HG02623 (cell line): ENCODE results near the gene IRX3.

Source experiments
- ATAC-seq: cut with Tn5 transposase; IDR thresholded peaks from one replicate; pipeline ENCODE4 v1.9.1; 2021; ENCODE audit warnings: moderate library complexity; ENCODE audit not compliant: unreplicated experiment

Gene IRX3

GRCh38 chr16:54286366-54287130 lies at the start of gene IRX3:
Gene IRX3 (minus strand): TSS chr16:54286787. CDS start chr16:54286050, 737 bp downstream.
- no peak for ATAC-seq

DNA sequence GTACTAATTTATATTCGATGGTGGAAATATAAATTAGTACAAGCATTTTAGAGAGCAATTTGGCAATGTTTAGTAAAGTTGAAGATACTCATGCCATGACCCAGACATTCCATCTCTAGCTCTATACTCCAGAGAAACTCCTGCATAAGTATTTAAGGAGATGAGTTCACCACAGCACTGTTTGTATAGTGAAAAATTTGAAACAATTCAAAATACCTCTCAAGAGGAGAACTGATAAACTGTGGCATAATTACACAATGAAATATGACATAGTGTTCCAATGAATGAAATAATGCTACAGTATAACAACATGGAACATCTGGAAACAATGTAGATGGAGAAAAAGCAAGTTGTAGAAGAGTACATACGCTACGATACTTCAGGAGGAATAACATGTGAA lies 48.6 kb upstream of the IRX3 start:
- ATAC-seq: no peak

DNA sequence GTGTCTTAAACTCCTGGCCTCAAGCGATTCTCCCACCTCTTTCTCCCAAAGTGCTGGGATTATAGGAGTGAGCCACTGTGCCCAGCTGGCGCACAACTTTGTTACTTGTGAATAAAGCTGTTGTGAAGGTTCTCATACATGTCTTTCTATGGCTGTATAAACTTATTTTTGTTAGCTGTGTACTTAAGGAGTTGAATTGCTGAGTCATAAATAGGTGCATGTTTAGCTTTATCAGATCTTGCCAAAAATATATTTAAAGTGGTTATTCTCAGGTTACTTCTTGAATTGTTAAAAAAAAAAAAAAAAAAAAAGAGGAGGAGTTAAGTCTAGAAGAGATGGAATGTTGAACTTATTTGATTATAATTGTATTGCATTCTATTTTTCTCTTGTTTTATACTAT lies 47.6 kb upstream of the IRX3 start:
- no peak for ATAC-seq

DNA sequence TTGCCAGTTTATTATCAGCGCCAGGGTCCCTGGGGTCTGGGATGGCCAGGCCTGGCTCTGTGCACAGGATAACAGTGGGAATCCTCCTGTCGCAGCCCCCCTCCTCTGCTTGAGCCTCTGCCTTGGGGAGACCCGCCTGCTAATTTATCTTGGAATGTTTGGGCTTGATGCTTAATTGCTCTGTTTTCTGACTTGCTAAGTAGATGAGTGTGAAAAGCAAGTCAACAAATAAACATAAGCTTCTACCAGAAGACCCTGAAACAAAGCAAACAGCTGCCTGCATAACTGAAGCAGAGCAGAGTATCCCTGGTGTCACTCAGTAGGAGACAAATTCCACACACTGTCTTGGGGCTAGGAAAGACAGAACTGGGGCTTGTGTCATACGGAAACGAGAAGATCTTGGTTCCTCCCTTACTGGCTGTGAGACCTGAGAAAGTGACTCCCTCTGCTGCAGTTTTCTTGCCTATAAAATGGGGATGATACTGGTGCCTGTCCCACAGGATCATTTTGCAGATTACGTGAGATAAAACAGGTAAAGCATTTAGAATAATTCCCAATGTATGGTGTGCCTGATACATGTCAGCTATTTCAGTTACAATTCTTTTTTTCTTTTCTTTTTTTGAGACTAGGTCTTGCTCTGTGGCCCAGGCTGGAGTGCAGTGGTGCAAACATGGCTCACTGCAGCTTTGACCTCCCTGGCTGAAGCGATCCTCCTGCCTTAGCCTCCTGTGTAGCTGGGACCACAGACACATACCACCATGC lies 44.8 kb upstream of the IRX3 start:
- no peak for ATAC-seq

- no peak for ATAC-seq
Measured at GRCh38 chr16:54327609-54328008, 41.0 kb upstream of the IRX3 start.

DNA sequence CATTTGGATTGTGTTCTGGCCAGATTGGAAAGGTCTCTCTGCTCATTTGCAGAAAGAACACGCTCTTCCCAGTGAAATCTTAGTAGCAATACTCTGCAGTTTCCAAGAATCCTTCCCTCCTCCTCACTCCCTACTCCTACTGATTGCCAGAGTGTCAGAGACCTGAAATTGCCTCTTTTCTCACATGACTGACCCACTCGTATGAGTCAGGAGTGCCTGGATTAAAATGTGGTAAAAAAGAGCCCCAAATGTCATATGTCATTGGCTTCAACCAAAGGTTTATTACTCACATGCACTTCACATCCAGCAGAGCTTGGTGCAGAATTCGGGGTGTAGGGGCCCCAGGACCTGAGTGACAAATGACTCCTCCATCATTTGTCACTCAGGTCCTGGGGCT lies 39.7 kb upstream of the IRX3 start:
- ATAC-seq: no peak

- ATAC-seq: no peak
Measured at GRCh38 chr16:54325616-54326265, 39.2 kb upstream of the IRX3 start.

- ATAC-seq: no peak
Measured at GRCh38 chr16:54324716-54325115, 38.1 kb upstream of the IRX3 start.

DNA sequence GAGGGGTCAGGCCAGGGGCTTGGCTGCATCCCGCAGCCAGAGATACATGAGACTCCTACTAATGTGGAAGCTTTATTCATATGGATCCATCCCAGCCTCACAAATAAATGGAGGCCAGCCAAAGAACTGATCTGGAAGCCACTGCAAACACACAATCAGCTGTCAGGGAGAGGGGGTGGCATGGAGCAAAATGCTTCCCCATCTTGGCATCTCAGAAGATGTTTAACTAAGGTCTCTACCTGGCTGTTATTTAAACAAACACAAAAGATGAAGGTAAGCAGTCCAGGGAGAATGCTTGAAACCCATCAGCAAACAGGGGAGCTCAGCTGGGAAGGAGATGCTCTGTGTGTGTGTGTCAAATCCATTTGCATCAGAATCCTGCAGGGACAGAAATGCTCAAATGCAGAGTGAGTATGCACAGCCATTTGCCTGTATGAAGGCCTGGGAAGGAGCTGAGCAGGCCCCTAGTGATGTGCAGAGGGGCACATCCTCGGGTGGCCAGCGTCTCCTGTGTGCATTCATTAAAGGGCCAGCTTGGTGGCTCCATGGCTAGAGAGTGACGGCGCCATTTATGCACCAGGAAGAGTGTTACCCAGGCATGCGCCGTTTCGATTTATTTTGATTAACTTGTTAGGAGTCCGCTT lies 34.2 kb upstream of the IRX3 start:
- no peak for ATAC-seq

DNA sequence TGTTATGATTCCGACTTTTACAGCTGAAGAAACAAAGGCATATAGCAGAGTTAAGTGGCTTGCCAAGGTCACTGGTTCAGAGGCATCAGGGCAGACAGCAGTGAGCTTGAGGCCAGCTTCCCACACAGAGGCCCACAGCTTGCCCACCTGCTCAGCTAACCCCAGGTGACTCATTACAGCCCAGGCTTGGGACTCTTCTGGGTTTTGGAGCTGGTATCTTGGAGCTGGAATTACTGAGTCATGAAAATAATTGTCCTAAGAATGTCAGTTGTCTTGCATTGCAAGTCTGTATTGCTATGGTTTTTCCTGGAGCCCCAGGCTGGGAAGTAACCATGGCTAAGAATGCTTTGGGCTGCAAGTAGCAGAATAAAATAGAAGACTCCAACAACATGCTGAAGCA lies 32.4 kb upstream of the IRX3 start:
- no peak for ATAC-seq

- no peak for ATAC-seq
Measured at GRCh38 chr16:54317101-54317611, 30.6 kb upstream of the IRX3 start.

GRCh38 chr16:54316095-54316889 lies 29.7 kb upstream of the IRX3 start:
- no peak for ATAC-seq

DNA sequence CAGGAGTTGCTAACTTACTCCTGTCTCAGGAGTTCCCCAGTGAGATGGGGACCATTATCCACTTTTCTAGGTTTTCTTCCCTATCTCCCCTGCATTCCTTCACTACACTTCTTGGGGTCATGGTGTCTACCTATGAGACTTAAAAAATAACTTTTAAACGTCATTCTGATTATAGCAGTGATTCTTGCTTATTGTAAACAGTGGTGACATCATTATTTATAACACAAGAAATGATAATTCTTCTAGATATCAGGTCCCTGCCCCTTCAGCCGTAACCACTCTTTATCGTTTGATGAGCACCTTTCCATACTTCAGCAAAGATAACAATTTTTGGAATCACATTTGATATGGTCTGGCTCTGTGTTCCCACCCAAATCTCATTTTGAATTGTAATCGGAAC lies 27.2 kb upstream of the IRX3 start:
- ATAC-seq: no peak

- ATAC-seq: no peak
Measured at GRCh38 chr16:54312502-54312991, 26.0 kb upstream of the IRX3 start.

DNA sequence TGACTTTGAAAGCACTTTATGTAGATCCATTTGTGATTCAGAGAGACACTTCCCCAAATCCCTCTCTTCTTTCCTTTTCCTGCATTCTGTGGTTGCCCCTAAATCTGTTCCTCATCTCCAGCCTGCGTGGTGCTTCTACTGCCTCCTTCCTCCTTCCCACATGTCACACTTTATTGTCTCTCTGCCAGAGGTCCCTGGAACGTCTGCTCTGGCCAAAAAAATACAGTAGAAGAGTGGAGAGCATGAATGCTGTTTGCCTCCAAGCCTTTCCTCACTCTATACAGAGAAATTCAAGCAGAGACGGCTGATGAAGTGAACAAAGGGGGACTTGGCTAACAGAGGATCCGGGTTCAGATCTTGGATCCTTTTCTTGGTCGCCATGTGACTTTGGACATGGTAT lies 22.8 kb upstream of the IRX3 start:
- no peak for ATAC-seq

DNA sequence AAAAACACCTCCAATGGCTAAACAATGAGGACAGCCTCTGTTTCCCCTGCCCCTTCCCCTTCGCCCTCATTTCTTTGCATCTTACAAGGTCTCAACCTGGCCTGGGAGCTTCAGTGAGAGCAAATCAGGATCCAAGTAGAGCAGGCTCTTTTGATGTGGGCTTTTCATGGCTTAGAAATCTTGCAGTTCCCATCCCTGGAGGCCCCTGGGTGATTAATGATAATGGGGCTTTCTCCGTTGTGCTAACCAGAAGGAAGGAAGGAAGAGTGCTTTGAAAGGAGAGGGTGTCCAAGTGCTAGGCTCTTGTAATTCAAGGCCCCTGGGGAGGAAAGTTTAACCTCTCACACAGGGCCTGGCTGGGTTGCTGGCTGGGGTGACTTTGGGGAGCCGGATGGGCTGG lies 18.5 kb upstream of the IRX3 start:
- no peak for ATAC-seq

- ATAC-seq: no peak
Measured at GRCh38 chr16:54303613-54304012, 17.0 kb upstream of the IRX3 start.

- no peak for ATAC-seq
Measured at GRCh38 chr16:54297154-54297553, 10.6 kb upstream of the IRX3 start.

- ATAC-seq: no peak
Measured at GRCh38 chr16:54296543-54296942, 10.0 kb upstream of the IRX3 start.
